ENCODE results near the gene TTC23. TPM values are rescaled to one million over a fixed set of nuclear protein-coding genes. Genes with fewer than 3 reads are reported as not detected.

The TTC23 gene
- polyA plus RNA-seq, 2 of the 4 experiments (the other 2 are of a cell fraction), result 7.0 to 16.5 TPM

DNA sequence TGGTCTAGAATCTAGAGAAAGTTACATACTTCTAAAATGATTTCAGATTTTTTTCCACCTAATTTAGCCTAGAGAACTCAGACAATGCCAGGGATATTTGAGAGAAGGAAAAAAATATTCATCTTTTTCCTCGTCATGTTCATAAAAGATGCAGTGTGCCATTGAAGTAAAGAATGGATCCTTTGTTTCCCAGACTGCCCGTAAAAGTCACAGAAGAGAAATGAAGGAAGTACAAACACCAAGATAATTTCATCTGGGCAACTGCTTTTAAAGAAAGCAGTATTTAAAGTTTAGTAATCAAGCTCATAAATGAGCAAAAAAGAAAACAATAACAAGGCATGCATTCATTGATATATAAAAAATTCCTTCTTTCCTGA lies 47.2 kb downstream of the TTC23 start:
- FAIRE-seq (no peak), DNase-seq (ENCODE audit: low read depth in 1 of 2, low spot score in 1 of 2) (no peak), ATAC-seq (no peak)
- Histone ChIP-seq H3K4me3 (no peak overlapping the region), H3K4me2 (no peak overlapping the region), H3K27ac (no peak overlapping the region), H3K4me1 (no peaks in the 10 kb centered on the region), H3K9me3 (peaks cover 6% of the 10 kb centered on the region; the same call in 1 of the 3 replicates)
- WGBS (ENCODE audit: missing lambda C conversion rate), result 48% methylated on average over 2 of the region's 2 CpGs
- ChIA-PET CTCF (interaction anchor here (1.2 to 4.5 kb wide), 4 partner anchors 11 to 761 kb away, joined by 3 to 27 read pairs (median 6); no protein-coding TSS in a partner anchor), POLR2A (no interaction called here)
- TF ChIP-seq EHMT2 (IDR thresholded peaks at IDR 0.05; ENCODE audit: low read depth) (no peak), HOXA7 (CRISPR knock-in tag; IDR thresholded peaks at IDR 0.05) (no peak), FOSB (CRISPR knock-in tag; IDR thresholded peaks at IDR 0.05) (no peak), ZC3H11A (IDR thresholded peaks at IDR 0.05) (no peak), CBX2 (IDR thresholded peaks at IDR 0.05; ENCODE audit: borderline replicate concordance, low read depth) (no peak), KDM1A (IDR thresholded peaks at IDR 0.05; ENCODE audit: low read depth) (no peak), JUN (IDR thresholded peaks at IDR 0.05) (no peak), GATA3 (IDR thresholded peaks at IDR 0.05; ENCODE audit: borderline replicate concordance) (no peak), KDM5A (IDR thresholded peaks at IDR 0.05) (no peak), HEYL (CRISPR knock-in tag; IDR thresholded peaks at IDR 0.05) (no peak)
- TF ChIP-seq, protein P1, sequence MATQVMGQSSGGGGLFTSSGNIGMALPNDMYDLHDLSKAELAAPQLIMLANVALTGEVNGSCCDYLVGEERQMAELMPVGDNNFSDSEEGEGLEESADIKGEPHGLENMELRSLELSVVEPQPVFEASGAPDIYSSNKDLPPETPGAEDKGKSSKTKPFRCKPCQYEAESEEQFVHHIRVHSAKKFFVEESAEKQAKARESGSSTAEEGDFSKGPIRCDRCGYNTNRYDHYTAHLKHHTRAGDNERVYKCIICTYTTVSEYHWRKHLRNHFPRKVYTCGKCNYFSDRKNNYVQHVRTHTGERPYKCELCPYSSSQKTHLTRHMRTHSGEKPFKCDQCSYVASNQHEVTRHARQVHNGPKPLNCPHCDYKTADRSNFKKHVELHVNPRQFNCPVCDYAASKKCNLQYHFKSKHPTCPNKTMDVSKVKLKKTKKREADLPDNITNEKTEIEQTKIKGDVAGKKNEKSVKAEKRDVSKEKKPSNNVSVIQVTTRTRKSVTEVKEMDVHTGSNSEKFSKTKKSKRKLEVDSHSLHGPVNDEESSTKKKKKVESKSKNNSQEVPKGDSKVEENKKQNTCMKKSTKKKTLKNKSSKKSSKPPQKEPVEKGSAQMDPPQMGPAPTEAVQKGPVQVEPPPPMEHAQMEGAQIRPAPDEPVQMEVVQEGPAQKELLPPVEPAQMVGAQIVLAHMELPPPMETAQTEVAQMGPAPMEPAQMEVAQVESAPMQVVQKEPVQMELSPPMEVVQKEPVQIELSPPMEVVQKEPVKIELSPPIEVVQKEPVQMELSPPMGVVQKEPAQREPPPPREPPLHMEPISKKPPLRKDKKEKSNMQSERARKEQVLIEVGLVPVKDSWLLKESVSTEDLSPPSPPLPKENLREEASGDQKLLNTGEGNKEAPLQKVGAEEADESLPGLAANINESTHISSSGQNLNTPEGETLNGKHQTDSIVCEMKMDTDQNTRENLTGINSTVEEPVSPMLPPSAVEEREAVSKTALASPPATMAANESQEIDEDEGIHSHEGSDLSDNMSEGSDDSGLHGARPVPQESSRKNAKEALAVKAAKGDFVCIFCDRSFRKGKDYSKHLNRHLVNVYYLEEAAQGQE (IDR thresholded peaks at IDR 0.05), result no peak
- TF ChIP-seq, protein P2, sequence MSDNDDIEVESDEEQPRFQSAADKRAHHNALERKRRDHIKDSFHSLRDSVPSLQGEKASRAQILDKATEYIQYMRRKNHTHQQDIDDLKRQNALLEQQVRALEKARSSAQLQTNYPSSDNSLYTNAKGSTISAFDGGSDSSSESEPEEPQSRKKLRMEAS (IDR thresholded peaks at IDR 0.05), result no peak
- TF ChIP-seq, protein P3, sequence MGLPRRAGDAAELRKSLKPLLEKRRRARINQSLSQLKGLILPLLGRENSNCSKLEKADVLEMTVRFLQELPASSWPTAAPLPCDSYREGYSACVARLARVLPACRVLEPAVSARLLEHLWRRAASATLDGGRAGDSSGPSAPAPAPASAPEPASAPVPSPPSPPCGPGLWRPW (IDR thresholded peaks at IDR 0.05), result no peak
- TF ChIP-seq, protein P4, sequence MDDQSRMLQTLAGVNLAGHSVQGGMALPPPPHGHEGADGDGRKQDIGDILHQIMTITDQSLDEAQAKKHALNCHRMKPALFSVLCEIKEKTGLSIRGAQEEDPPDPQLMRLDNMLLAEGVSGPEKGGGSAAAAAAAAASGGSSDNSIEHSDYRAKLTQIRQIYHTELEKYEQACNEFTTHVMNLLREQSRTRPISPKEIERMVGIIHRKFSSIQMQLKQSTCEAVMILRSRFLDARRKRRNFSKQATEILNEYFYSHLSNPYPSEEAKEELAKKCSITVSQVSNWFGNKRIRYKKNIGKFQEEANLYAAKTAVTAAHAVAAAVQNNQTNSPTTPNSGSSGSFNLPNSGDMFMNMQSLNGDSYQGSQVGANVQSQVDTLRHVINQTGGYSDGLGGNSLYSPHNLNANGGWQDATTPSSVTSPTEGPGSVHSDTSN (IDR thresholded peaks at IDR 0.05), result no peak

DNA sequence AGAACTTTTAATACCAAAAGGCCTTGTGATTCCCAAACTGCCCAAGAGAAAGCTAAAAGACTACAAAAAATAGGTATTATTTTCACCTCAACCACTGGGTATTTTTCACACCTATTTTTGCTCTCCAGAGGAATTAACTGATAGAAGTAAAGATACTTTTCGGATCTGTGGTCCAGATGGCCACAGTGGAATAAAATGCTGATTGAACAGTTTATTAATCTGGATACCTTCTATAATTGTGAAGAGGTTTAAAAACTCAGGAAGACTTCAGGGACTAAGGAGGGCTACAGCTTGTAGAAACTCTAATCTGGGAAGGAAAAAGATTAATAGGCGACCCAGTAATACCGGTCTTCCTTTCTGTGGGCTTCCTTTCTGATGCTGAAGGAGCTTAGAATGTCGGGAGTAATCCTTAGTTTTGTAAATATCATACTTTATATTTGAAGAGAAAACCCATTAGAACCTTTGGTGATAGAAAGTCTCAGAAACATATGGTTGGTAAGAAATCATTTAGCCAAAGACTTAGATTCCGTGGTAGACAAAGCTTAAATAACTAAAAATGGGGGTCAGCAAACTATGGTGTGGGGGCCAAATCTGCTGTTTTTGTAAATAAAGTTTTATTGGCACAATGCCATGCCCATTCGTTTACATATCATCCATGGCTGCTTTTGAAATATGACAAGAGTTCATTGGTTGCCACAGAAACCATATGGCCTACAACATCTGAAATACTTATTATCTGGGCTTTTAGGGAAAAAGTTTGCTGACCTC lies 47.8 kb downstream of the TTC23 start:
- Histone ChIP-seq H3K9me3 (peaks cover 6% of the 10 kb centered on the region; the same call in 1 of the 3 replicates), H3K4me1 (no peaks in the 10 kb centered on the region), H3K4me2 (no peak overlapping the region), H3K27ac (no peak overlapping the region), H3K4me3 (no peak overlapping the region)
- ChIA-PET POLR2A (no interaction called here), CTCF (interaction anchor here (1.2 to 4.5 kb wide), 5 partner anchors 11 to 760 kb away, joined by 3 to 27 read pairs (median 4); no protein-coding TSS in a partner anchor)
- TF ChIP-seq MAFK (IDR thresholded peaks at IDR 0.05; ENCODE audit: partially characterized antibody) (peak; percentile 82), CBX8 (IDR thresholded peaks at IDR 0.05) (no peak)
- ATAC-seq (no peak), FAIRE-seq (no peak), DNase-seq (ENCODE audit: low read depth in 1 of 2, low spot score in 1 of 2) (no peak)
- WGBS (ENCODE audit: missing lambda C conversion rate), result 80% methylated on average over 6 of the region's 6 CpGs

DNA sequence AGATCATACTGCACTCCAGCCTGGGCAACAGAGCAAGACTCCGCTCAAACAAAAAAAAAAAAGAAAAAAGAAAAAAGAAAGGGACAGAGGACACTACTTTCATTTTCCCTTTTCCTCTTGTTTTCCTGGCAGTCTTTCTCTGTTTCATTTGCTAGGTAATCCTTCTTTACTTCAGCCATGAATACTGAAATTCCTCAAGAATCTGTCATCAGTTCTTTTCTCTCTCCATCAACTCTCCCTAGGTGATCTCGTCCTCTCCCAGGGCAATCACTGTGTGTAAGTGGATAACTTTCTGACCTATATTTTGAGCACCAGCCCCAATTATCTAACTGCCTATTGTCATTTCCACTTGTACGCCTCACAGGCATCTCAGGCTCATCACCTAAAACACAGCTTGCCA lies 51.5 kb downstream of the TTC23 start:
- CTCF ChIA-PET, result interaction anchor here (2.5 to 3.0 kb wide), 2 partner anchors 16 to 93 kb away, joined by 8 to 13 read pairs; partner anchors contain the start of gene SYNM
- FAIRE-seq, result peak; percentile 79

More for the DNA sequence above, 51.5 kb downstream of the TTC23 start:
- TF ChIP-seq CEBPB (IDR thresholded peaks at IDR 0.05) (no peak), ZC3H11A (IDR thresholded peaks at IDR 0.05) (no peak), HOXB5 (CRISPR knock-in tag; IDR thresholded peaks at IDR 0.05) (no peak), HEYL (CRISPR knock-in tag; IDR thresholded peaks at IDR 0.05) (no peak)
- TF ChIP-seq, protein P5, sequence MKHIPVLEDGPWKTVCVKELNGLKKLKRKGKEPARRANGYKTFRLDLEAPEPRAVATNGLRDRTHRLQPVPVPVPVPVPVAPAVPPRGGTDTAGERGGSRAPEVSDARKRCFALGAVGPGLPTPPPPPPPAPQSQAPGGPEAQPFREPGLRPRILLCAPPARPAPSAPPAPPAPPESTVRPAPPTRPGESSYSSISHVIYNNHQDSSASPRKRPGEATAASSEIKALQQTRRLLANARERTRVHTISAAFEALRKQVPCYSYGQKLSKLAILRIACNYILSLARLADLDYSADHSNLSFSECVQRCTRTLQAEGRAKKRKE (CRISPR knock-in tag; IDR thresholded peaks at IDR 0.05; ENCODE audit: low read depth), result no peak
- no peak for DNase-seq (ENCODE audit: low read depth in 1 of 2, low spot score in 1 of 2)
- POLR2A ChIA-PET, result no interaction called here
- WGBS (ENCODE audit: missing lambda C conversion rate), result 96% methylated on average over 3 of the region's 3 CpGs
- no peak for ATAC-seq
- H3K4me1 ChIP-seq, result no peaks in the 10 kb centered on the region
- no peak overlapping the region for H3K4me3 ChIP-seq
- no peak overlapping the region for H3K27ac ChIP-seq
- H3K4me2 ChIP-seq, result no peak overlapping the region
- no peaks in the 10 kb centered on the region; the same call in 2 of the 3 replicates for H3K9me3 ChIP-seq

All from A549 (cell line).